ENCODE measurements around the gene PRR3.

GRCh38 chr6:30564114-30564513, 7.0 kb downstream of the PRR3 start:
- TF ChIP-seq, protein P1, sequence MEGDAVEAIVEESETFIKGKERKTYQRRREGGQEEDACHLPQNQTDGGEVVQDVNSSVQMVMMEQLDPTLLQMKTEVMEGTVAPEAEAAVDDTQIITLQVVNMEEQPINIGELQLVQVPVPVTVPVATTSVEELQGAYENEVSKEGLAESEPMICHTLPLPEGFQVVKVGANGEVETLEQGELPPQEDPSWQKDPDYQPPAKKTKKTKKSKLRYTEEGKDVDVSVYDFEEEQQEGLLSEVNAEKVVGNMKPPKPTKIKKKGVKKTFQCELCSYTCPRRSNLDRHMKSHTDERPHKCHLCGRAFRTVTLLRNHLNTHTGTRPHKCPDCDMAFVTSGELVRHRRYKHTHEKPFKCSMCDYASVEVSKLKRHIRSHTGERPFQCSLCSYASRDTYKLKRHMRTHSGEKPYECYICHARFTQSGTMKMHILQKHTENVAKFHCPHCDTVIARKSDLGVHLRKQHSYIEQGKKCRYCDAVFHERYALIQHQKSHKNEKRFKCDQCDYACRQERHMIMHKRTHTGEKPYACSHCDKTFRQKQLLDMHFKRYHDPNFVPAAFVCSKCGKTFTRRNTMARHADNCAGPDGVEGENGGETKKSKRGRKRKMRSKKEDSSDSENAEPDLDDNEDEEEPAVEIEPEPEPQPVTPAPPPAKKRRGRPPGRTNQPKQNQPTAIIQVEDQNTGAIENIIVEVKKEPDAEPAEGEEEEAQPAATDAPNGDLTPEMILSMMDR (IDR thresholded peaks at IDR 0.05), result no peak
- TF ChIP-seq POLR2A (IDR thresholded peaks at IDR 0.05), result no peak

Measured in heart left ventricle (tissue), 13 donors.